LoVo (cell line): ENCODE measurements around the gene KRTAP12-1.
"Not testable (repeated sequence)": the region's sequence is repeated elsewhere in the genome, so short reads cannot be mapped to it uniquely, and the experiment has no call there.

ENCODE experiments used
- DNase-seq: peaks from one replicate; pipeline ENCODE4 v3.0.0-alpha.2; 2016; ENCODE audit warnings: low spot score

The KRTAP12-1 gene

GRCh38 chr21:44644878-44645277 lies 37.1 kb downstream of the KRTAP12-1 start:
- DNase-seq: no peak

- no peak for DNase-seq
Measured at GRCh38 chr21:44643741-44644310, 38.1 kb downstream of the KRTAP12-1 start.

- no peak for DNase-seq
Measured at GRCh38 chr21:44640761-44641160, 41.2 kb downstream of the KRTAP12-1 start.

- DNase-seq: no peak
Measured at GRCh38 chr21:44639331-44639655, 42.7 kb downstream of the KRTAP12-1 start.

GRCh38 chr21:44638506-44639330 lies 43.2 kb downstream of the KRTAP12-1 start:
- not testable (repeated sequence) for DNase-seq

- not testable (repeated sequence) for DNase-seq
Measured at GRCh38 chr21:44637851-44638348, 44.1 kb downstream of the KRTAP12-1 start.

- DNase-seq: no peak
Measured at GRCh38 chr21:44637018-44637850, 44.7 kb downstream of the KRTAP12-1 start, which contains the start of gene KRTAP10-10. Gene KRTAP10-10 (plus strand): TSS chr21:44637356. CDS start chr21:44637418, 62 bp downstream.

GRCh38 chr21:44636209-44637017 lies 45.5 kb downstream of the KRTAP12-1 start:
- DNase-seq: no peak

- DNase-seq: no peak
Measured at GRCh38 chr21:44632067-44632466, 49.9 kb downstream of the KRTAP12-1 start.
